NT2/D1 (cell line): Measurements from ENCODE around the gene PGM2.

Experiments
- SUZ12 ChIP-seq: IDR thresholded peaks from 2 replicates; pipeline ENCODE4 v1.6.1; 2011; ENCODE audit not compliant: insufficient read length, insufficient read depth; ENCODE audit errors: extremely low read depth
- YY1 ChIP-seq: IDR thresholded peaks from 2 replicates; pipeline ENCODE4 v1.6.1; 2011; ENCODE audit not compliant: insufficient read length, insufficient read depth
- ZNF274 ChIP-seq: IDR thresholded peaks from 2 replicates; pipeline ENCODE4 v1.6.1; 2011; ENCODE audit warnings: mild to moderate bottlenecking, low read depth, low read length

DNA sequence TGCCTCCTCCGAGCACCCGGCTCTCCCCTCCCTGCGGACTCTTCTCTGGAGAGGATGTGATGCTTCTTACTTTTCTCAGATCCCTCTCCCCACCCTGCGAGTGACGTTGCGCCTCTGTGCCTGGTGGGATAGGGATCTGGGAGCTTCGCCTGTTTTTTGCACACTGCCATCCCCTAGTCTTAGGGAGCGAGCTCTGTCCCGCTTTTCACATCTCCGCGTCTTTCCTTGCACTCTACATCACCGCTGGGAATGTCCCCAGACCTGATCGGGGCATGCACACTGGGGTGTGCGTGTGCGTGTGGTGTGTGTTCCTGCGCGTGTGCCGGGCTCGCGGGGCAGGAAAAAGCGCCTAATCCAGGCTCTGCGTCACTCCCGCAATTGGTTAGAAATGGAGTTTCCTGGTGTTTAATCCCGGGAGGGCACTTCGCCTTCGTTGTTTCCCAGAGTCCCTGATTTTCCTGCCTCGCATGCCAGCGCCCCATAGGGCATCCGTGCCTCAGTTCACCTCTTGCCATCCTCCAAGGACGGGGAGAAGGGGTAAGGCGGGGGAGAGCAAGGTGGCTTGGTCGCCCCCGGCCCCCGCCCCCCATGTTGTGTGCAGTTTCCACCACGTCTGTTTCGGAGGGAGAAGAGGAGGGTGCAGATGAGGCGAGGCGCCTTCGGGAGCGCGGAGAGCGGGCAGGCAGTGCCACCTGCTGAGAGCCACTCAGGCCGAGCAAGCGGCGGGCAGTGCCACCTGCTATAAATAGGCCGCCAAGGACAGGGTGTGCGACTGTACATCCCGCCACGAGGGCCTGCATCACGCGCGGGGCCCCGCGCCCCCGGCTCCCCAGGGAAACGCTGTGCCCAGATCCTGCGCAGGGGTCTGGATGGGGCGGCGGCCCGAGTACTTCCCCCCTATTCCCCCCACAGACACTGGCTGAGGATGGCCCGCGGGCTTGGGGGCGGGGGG, 63.6 kb downstream of the PGM2 start:
- no peak for TF ChIP-seq ZNF274
- TF ChIP-seq SUZ12, result no peak
- TF ChIP-seq YY1, result no peak
